Stimulated activated CD8-positive, alpha-beta memory T cell treated with anti-CD3 and anti-CD28 coated beads, Interleukin-12 subunit alpha, Interleukin-12 subunit beta, amount 100 ng/mL, for 4 hours (primary cell): ENCODE measurements around the gene FAM171A1.
"Not testable (repeated sequence)": the region's sequence is repeated elsewhere in the genome, so short reads cannot be mapped to it uniquely, and the experiment has no call there.

Source experiments
- DNase-seq: peaks from one replicate; pipeline ENCODE4 v3.0.0-alpha.2; 2020; ENCODE audit warnings: low read depth

The FAM171A1 gene

GRCh38 chr10:15316871-15317464 lies 54.1 kb downstream of the FAM171A1 start:
- no peak for DNase-seq

- DNase-seq: no peak
These were observed 54.9 kb downstream of the FAM171A1 start for GRCh38 chr10:15316145-15316544.

- DNase-seq: no peak
These were observed 55.8 kb downstream of the FAM171A1 start for GRCh38 chr10:15315286-15315685.

- no peak for DNase-seq
These were observed 56.5 kb downstream of the FAM171A1 start for GRCh38 chr10:15314482-15315045.

GRCh38 chr10:15313843-15314242 lies 57.2 kb downstream of the FAM171A1 start:
- no peak for DNase-seq

- no peak for DNase-seq
These were observed 58.0 kb downstream of the FAM171A1 start for GRCh38 chr10:15313047-15313446.

- DNase-seq: no peak
These were observed 59.4 kb downstream of the FAM171A1 start for GRCh38 chr10:15311569-15312280.

GRCh38 chr10:15310776-15311568 lies 60.1 kb downstream of the FAM171A1 start:
- DNase-seq: no peak

- DNase-seq: no peak
These were observed 61.9 kb downstream of the FAM171A1 start for GRCh38 chr10:15309221-15309620.

- DNase-seq: no peak
These were observed 64.3 kb downstream of the FAM171A1 start for GRCh38 chr10:15306735-15307280.

- no peak for DNase-seq
These were observed 65.5 kb downstream of the FAM171A1 start for GRCh38 chr10:15305634-15306033.

GRCh38 chr10:15305161-15305560 lies 65.9 kb downstream of the FAM171A1 start:
- DNase-seq: no peak

GRCh38 chr10:15302188-15302956 lies 68.7 kb downstream of the FAM171A1 start:
- DNase-seq: not testable (repeated sequence)

- no peak for DNase-seq
These were observed 70.4 kb downstream of the FAM171A1 start for GRCh38 chr10:15300697-15301096.

GRCh38 chr10:15300145-15300544 lies 70.9 kb downstream of the FAM171A1 start:
- no peak for DNase-seq

GRCh38 chr10:15296701-15297100 lies 74.4 kb downstream of the FAM171A1 start:
- no peak for DNase-seq

GRCh38 chr10:15295537-15296325 lies 75.4 kb downstream of the FAM171A1 start:
- DNase-seq: no peak

- no peak for DNase-seq
These were observed 76.9 kb downstream of the FAM171A1 start for GRCh38 chr10:15293862-15294842.

- DNase-seq: no peak
These were observed 80.4 kb downstream of the FAM171A1 start for GRCh38 chr10:15290671-15291070.

- no peak for DNase-seq
These were observed 80.9 kb downstream of the FAM171A1 start for GRCh38 chr10:15290150-15290549.
